T1000 (cell line): ENCODE measurements around the gene MYL3.

Source experiments
- DNase-seq: peaks from one replicate; lab custom pipeline; 2025; ENCODE audit warnings: mixed read lengths; lab: John Stamatoyannopoulos, UW

MYL3 gene

GRCh38 chr3:46849686-46850467 lies 13.4 kb downstream of the MYL3 start:
- DNase-seq, result no peak

GRCh38 chr3:46849045-46849631 lies 14.1 kb downstream of the MYL3 start:
- DNase-seq, result no peak

GRCh38 chr3:46848271-46849044 lies 14.8 kb downstream of the MYL3 start:
- DNase-seq, result no peak

- DNase-seq, result no peak
Observed at GRCh38 chr3:46847744-46848143, 15.5 kb downstream of the MYL3 start.

GRCh38 chr3:46846624-46847542 lies 16.4 kb downstream of the MYL3 start:
- no peak for DNase-seq

GRCh38 chr3:46845860-46846623 lies 17.2 kb downstream of the MYL3 start:
- peak; percentile 69 for DNase-seq

- DNase-seq, result no peak
Observed at GRCh38 chr3:46845397-46845859, 17.8 kb downstream of the MYL3 start.

- no peak for DNase-seq
Observed at GRCh38 chr3:46844881-46845312, 18.3 kb downstream of the MYL3 start.

- DNase-seq, result no peak
Observed at GRCh38 chr3:46844397-46844796, 18.8 kb downstream of the MYL3 start.

GRCh38 chr3:46843508-46843907 lies 19.7 kb downstream of the MYL3 start:
- no peak for DNase-seq

GRCh38 chr3:46840491-46840890 lies 22.8 kb downstream of the MYL3 start:
- DNase-seq, result no peak

GRCh38 chr3:46838301-46838700 lies 24.9 kb downstream of the MYL3 start:
- DNase-seq, result no peak

- DNase-seq, result no peak
Observed at GRCh38 chr3:46835491-46835890, 27.8 kb downstream of the MYL3 start.

- DNase-seq, result no peak
Observed at GRCh38 chr3:46835054-46835453, 28.2 kb downstream of the MYL3 start.

- no peak for DNase-seq
Observed at GRCh38 chr3:46833346-46834300, 29.6 kb downstream of the MYL3 start.

GRCh38 chr3:46831841-46832240 lies 31.4 kb downstream of the MYL3 start:
- no peak for DNase-seq

GRCh38 chr3:46831316-46831715 lies 31.9 kb downstream of the MYL3 start:
- no peak for DNase-seq

- DNase-seq, result no peak
Observed at GRCh38 chr3:46830801-46831200, 32.4 kb downstream of the MYL3 start.

GRCh38 chr3:46829699-46830208 lies 33.5 kb downstream of the MYL3 start:
- DNase-seq, result no peak

- DNase-seq, result no peak
Observed at GRCh38 chr3:46825450-46825849, 37.8 kb downstream of the MYL3 start.
